Mesenchymal stem cell (in vitro differentiated cells and primary cell): ENCODE data around the gene ANTXR2.

Experiments
- DNase-seq: peaks from one replicate; pipeline ENCODE4 v3.0.0-alpha.2; 2013
- H2AFZ ChIP-seq: one replicate; pipeline ENCODE4 v1.6.1; 2013; ENCODE audit warnings: low read depth, mild to moderate bottlenecking, control low read depth, inconsistent platforms, low read length, moderate library complexity
- H2AK5ac ChIP-seq: 2 replicates; pipeline ENCODE4 v1.6.1; 2013; ENCODE audit warnings: low read length, moderate library complexity, mild to moderate bottlenecking, inconsistent platforms; ENCODE audit not compliant: severe bottlenecking
- H2BK120ac ChIP-seq: one replicate; pipeline ENCODE4 v1.6.1; 2013; ENCODE audit warnings: low read depth, mild to moderate bottlenecking, inconsistent platforms, low read length, moderate library complexity
- H2BK12ac ChIP-seq, 2 experiments: one replicate each; pipeline ENCODE4 v1.6.1; 2013; ENCODE audit warnings: inconsistent platforms in 2 of 2, low read length in 2 of 2, mild to moderate bottlenecking in 2 of 2, moderate library complexity in 2 of 2, control low read depth in 1 of 2
- H2BK15ac ChIP-seq: one replicate; pipeline ENCODE4 v1.6.1; 2013; ENCODE audit warnings: mild to moderate bottlenecking, low read depth, inconsistent platforms; ENCODE audit not compliant: poor library complexity, severe bottlenecking
- H2BK5ac ChIP-seq: 2 replicates; pipeline ENCODE4 v1.6.1; 2013; ENCODE audit warnings: low read depth, mild to moderate bottlenecking, low read length, control low read depth, inconsistent platforms; ENCODE audit not compliant: poor library complexity, severe bottlenecking
- H3K14ac ChIP-seq, 2 experiments: one replicate each; pipeline ENCODE4 v1.6.1; 2013; ENCODE audit warnings: inconsistent platforms in 2 of 2, low read length in 2 of 2, control low read depth in 1 of 2, mild to moderate bottlenecking in 1 of 2, moderate library complexity in 1 of 2
- H3K18ac ChIP-seq, 2 experiments: one replicate each; pipeline ENCODE4 v1.6.1; 2013; ENCODE audit warnings: inconsistent platforms in 2 of 2, low read length in 2 of 2, control low read depth in 1 of 2, low read depth in 1 of 2, mild to moderate bottlenecking in 1 of 2
- H3K23ac ChIP-seq, 2 experiments: one replicate each; pipeline ENCODE4 v1.6.1; 2013; ENCODE audit warnings: inconsistent platforms in 2 of 2, low read length in 2 of 2, mild to moderate bottlenecking in 2 of 2, moderate library complexity in 2 of 2, control low read depth in 1 of 2
- H3K27ac ChIP-seq: 2 replicates; pipeline ENCODE4 v1.5.1; 2013; ENCODE audit warnings: mild to moderate bottlenecking, moderate library complexity, low read length, control low read depth, inconsistent platforms; ENCODE audit not compliant: poor library complexity, severe bottlenecking
- H3K27me3 ChIP-seq, 2 experiments: 2 replicates each; pipeline versions ENCODE4 v1.6.1 to v1.7.0; 2013; ENCODE audit warnings: low read length in 2 of 2, mild to moderate bottlenecking in 2 of 2, moderate library complexity in 2 of 2, control low read depth in 1 of 2, inconsistent platforms in 1 of 2; ENCODE audit not compliant: control insufficient read depth in 1 of 2, insufficient read depth in 1 of 2
- H3K36me3 ChIP-seq, 2 experiments: 2 replicates each; pipeline versions ENCODE4 v1.6.1 to v1.7.0; 2013; ENCODE audit warnings: low read length in 2 of 2, control low read depth in 1 of 2, inconsistent platforms in 1 of 2, low read depth in 1 of 2, mild to moderate bottlenecking in 1 of 2; ENCODE audit not compliant: insufficient read depth in 2 of 2, control insufficient read depth in 1 of 2
- H3K4ac ChIP-seq, 2 experiments: one replicate each; pipeline ENCODE4 v1.6.1; 2013; ENCODE audit warnings: inconsistent platforms in 2 of 2, low read length in 2 of 2, mild to moderate bottlenecking in 2 of 2, moderate library complexity in 2 of 2, control low read depth in 1 of 2, low read depth in 1 of 2
- H3K4me1 ChIP-seq: 2 replicates; pipeline ENCODE4 v1.6.1; 2013; ENCODE audit warnings: low read depth, low read length, control low read depth; ENCODE audit not compliant: control insufficient read depth, insufficient read depth
- H3K4me2 ChIP-seq: 2 replicates; pipeline ENCODE4 v1.6.1; 2013; ENCODE audit warnings: low read length, mild to moderate bottlenecking, inconsistent platforms; ENCODE audit not compliant: poor library complexity, severe bottlenecking
- H3K4me3 ChIP-seq, 2 experiments: 2 replicates each; pipeline versions ENCODE4 v1.5.1 to v1.7.0; 2013; ENCODE audit warnings: low read length in 2 of 2, mild to moderate bottlenecking in 2 of 2, control low read depth in 1 of 2, low read depth in 1 of 2; ENCODE audit not compliant: insufficient read depth in 1 of 2
- H3K79me1 ChIP-seq: replicated peaks from 2 replicates; pipeline ENCODE4 v1.6.1; 2013; ENCODE audit warnings: mild to moderate bottlenecking, control low read depth, low read length, inconsistent platforms; ENCODE audit not compliant: poor library complexity, severe bottlenecking
- H3K9ac ChIP-seq: 2 replicates; pipeline ENCODE4 v1.7.0; 2013; ENCODE audit warnings: mild to moderate bottlenecking, low read length, moderate library complexity
- H3K9me3 ChIP-seq: 2 replicates; pipeline ENCODE4 v1.7.0; 2013; ENCODE audit warnings: mild to moderate bottlenecking, low read length; ENCODE audit not compliant: control insufficient read depth
- H4K8ac ChIP-seq: one replicate; pipeline ENCODE4 v1.6.1; 2013; ENCODE audit warnings: inconsistent platforms, mild to moderate bottlenecking, low read length, moderate library complexity
- H4K91ac ChIP-seq: one replicate; pipeline ENCODE4 v1.6.1; 2013; ENCODE audit warnings: mild to moderate bottlenecking, low read length, inconsistent platforms
- WGBS: methylation state at CpG from one replicate; pipeline ENCODE4 v1.1.7; 2013; ENCODE audit warnings: mixed read lengths; 5-methylcytosine and 5-hydroxymethylcytosine counted together

Gene ANTXR2

DNA sequence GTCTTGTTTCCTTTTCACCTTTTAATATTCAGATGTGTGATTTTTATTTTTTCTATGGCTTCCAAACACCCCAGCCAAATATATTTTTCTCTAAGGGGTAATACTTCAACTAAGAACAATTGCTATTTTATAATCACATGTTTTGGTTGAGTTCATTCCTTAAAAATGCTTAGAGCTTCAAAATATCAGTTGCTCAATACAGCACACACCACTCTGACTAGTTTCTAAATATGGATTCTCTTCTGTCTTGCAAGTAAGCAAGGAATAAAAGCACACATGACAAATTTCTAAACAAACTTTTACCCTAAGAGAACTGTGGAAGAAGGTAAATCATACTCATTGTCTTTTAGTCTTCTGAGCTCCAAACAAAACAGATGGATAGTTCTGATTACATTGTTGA is 27.2 kb downstream of the ANTXR2 start:
- H2AK5ac ChIP-seq = no peak overlapping the region
- peaks cover 10% of the 10 kb centered on the region for H3K79me1 ChIP-seq
- no peak overlapping the region for H3K18ac ChIP-seq
- no peak overlapping the region for H3K4ac ChIP-seq
- peak overlapping the region; percentile 82 for H3K9ac ChIP-seq
- H2BK5ac ChIP-seq = no peak overlapping the region
- peak; percentile 52 for DNase-seq
- no peak overlapping the region for H3K4me3 ChIP-seq
- no peak overlapping the region for H4K8ac ChIP-seq
- H2BK15ac ChIP-seq = no peak overlapping the region
- no peaks in the 10 kb centered on the region for H3K9me3 ChIP-seq
- no peak overlapping the region for H3K23ac ChIP-seq
- H3K4me2 ChIP-seq = no peak overlapping the region
- peaks cover 0 to 85% of the 10 kb centered on the region in 2 experiments for H3K36me3 ChIP-seq
- no peak overlapping the region for H3K27ac ChIP-seq
- H2AFZ ChIP-seq = no peak overlapping the region
- no peak overlapping the region for H2BK12ac ChIP-seq
- no peaks in the 10 kb centered on the region for H3K4me1 ChIP-seq
- H3K27me3 ChIP-seq = no peaks in the 10 kb centered on the region
- no peak overlapping the region for H3K14ac ChIP-seq
- no peak overlapping the region for H2BK120ac ChIP-seq
- no peak overlapping the region for H4K91ac ChIP-seq

DNA sequence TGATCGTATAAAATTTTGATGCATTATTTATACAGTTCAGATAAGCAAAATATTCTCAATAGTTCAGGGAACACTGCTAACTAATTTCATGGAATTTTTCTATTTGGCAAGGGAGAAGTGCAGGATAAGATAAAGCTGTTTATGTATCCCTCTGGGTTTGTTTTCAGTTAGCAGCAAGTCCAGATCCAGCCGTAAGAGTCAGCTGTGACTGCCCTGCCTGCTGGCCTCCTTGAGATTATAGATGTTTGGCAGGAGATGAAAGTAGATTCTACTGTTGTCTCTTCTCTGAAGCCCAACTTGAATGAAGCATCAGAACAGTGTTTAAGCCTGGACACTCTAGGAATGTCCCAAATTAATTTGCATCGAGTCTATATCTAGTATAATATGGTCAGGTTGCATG is 29.5 kb downstream of the ANTXR2 start:
- Histone ChIP-seq H3K9ac (peak overlapping the region; percentile 50), H3K27me3 (no peaks in the 10 kb centered on the region), H3K9me3 (no peaks in the 10 kb centered on the region), H3K36me3 (peaks cover 0 to 84% of the 10 kb centered on the region in 2 experiments), H4K91ac (no peak overlapping the region), H3K4me2 (no peak overlapping the region), H2BK120ac (no peak overlapping the region), H3K18ac (no peak overlapping the region), H2AFZ (no peak overlapping the region), H2AK5ac (no peak overlapping the region), H3K4me1 (no peaks in the 10 kb centered on the region), H2BK15ac (no peak overlapping the region), H3K4me3 (no peak overlapping the region), H3K79me1 (peaks cover 8% of the 10 kb centered on the region), H3K4ac (no peak overlapping the region), H2BK5ac (no peak overlapping the region), H3K27ac (no peak overlapping the region), H3K14ac (no peak overlapping the region), H3K23ac (no peak overlapping the region), H2BK12ac (no peak overlapping the region), H4K8ac (no peak overlapping the region)
- DNase-seq = peak; percentile 26
- WGBS = 78% methylated on average over 2 of the region's 3 CpGs

DNA sequence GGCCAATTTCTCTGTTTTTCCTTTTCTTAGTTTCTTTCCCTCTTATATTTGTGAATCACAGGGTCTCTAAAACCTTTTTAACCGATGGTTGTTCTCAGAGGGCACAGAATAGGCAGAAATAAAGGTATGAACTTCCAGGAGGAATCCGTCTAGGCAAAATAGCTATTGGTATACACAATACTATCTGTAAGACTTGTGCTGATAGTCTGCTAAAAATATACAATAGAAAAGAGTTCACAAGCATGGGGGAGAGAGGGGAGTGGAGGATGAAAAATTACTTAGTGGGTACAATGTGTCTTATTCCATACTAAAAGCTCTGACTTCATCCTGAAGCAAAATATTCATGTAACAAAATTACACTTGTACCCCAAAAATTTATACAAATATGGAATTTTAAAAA is 30.2 kb downstream of the ANTXR2 start:
- H3K9me3 ChIP-seq = no peaks in the 10 kb centered on the region
- WGBS = no CpG with 5 or more reads among the region's 2 CpGs
- H2BK5ac ChIP-seq = no peak overlapping the region

DNA sequence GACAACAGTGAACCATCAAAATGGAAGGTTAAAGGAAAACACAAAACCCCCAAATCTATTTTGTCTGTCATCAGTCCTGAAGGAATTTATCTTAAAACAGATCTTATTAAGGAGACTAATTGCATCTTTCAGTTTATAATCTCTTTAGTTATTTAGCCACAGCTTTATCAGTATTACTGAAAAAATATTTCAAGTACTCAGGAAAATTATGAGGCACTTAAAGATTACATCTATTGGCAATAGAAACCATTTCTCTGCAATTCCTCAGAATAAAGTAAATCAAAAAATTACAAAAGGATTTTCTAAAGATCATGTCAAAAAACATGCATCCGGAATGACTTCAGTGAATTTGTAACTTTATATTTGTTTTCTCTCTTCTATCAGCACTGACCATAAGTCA is 35.2 kb downstream of the ANTXR2 start:
- Histone ChIP-seq H2BK15ac (no peak overlapping the region), H3K9ac (peak overlapping the region; percentile 81), H2BK12ac (no peak overlapping the region), H3K36me3 (peaks cover 0 to 85% of the 10 kb centered on the region in 2 experiments), H3K14ac (no peak overlapping the region), H3K4me1 (peaks cover 1% of the 10 kb centered on the region), H2AK5ac (no peak overlapping the region), H2BK120ac (no peak overlapping the region), H3K4me3 (no peak overlapping the region), H3K18ac (no peak overlapping the region), H2BK5ac (no peak overlapping the region), H3K27ac (no peak overlapping the region), H2AFZ (no peak overlapping the region), H4K91ac (no peak overlapping the region), H3K4ac (no peak overlapping the region), H3K4me2 (no peak overlapping the region), H3K79me1 (no peaks in the 10 kb centered on the region), H3K27me3 (no peaks in the 10 kb centered on the region), H3K23ac (no peak overlapping the region), H3K9me3 (no peaks in the 10 kb centered on the region), H4K8ac (no peak overlapping the region)
- no peak for DNase-seq
- 100% methylated on average over 1 of the region's 1 CpG for WGBS

More for the DNA sequence above, 30.2 kb downstream of the ANTXR2 start:
- Histone ChIP-seq H3K4ac (no peak overlapping the region), H3K9ac (peak overlapping the region; percentile 50), H2AK5ac (no peak overlapping the region), H3K4me3 (no peak overlapping the region), H3K27me3 (no peaks in the 10 kb centered on the region), H2BK120ac (no peak overlapping the region), H3K4me1 (no peaks in the 10 kb centered on the region), H4K91ac (no peak overlapping the region), H2AFZ (no peak overlapping the region), H3K4me2 (no peak overlapping the region), H3K23ac (no peak overlapping the region), H3K36me3 (peaks cover 0 to 84% of the 10 kb centered on the region in 2 experiments), H4K8ac (no peak overlapping the region), H2BK15ac (no peak overlapping the region), H3K18ac (no peak overlapping the region), H3K79me1 (peaks cover 8% of the 10 kb centered on the region), H3K14ac (no peak overlapping the region), H2BK12ac (no peak overlapping the region), H3K27ac (no peak overlapping the region)
- no peak for DNase-seq
